Measurements from ENCODE around the gene CSTF2T. TPM values are rescaled to one million over a fixed set of nuclear protein-coding genes. Genes with fewer than 3 reads are reported as not detected.
"Not testable (repeated sequence)": the region's sequence is repeated elsewhere in the genome, so short reads cannot be mapped to it uniquely, and the experiment has no call there.

CSTF2T gene
- total RNA-seq, 1 donor from 2014 or later = 11.3 TPM

DNA sequence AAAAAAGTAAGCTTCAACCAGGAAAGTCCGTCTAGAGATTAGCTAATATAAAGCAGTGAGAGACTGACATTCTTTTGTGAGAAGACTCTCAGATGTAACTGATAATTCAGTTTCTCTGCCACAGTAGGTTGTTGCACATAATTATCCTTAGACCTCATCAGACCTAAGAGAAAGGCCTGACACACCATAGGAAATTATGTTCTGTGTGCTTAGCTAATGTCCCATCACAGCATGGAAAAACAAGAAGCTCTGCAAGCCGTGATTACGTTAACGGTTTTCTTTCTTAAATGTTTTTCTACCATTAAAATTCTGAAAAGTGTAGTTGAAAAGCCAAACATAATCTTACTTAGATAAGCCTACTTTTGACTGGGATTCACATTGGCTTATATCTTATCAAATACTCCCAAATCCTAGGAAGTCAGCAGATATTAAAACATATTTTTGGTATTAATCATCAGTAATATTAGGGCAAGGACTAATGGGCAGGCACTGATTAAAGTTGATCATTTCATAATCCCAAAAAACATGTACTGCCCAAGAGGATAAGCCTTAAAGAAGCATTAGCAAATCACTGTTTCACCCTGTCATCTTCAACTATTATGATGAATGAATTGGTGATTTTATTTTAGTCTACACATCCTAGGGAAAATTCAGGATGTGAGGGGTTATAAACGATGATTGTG is 5.2 kb downstream of the CSTF2T start:
- H3K4me3 ChIP-seq (ENCODE audit: low read depth, low read length) = no peak overlapping the region
- TF ChIP-seq, protein P1, sequence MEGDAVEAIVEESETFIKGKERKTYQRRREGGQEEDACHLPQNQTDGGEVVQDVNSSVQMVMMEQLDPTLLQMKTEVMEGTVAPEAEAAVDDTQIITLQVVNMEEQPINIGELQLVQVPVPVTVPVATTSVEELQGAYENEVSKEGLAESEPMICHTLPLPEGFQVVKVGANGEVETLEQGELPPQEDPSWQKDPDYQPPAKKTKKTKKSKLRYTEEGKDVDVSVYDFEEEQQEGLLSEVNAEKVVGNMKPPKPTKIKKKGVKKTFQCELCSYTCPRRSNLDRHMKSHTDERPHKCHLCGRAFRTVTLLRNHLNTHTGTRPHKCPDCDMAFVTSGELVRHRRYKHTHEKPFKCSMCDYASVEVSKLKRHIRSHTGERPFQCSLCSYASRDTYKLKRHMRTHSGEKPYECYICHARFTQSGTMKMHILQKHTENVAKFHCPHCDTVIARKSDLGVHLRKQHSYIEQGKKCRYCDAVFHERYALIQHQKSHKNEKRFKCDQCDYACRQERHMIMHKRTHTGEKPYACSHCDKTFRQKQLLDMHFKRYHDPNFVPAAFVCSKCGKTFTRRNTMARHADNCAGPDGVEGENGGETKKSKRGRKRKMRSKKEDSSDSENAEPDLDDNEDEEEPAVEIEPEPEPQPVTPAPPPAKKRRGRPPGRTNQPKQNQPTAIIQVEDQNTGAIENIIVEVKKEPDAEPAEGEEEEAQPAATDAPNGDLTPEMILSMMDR (IDR thresholded peaks at IDR 0.05; ENCODE audit: insufficient read depth, low read length, severe bottlenecking) = no peak
- peaks cover 2% of the 10 kb centered on the region for H3K36me3 ChIP-seq (ENCODE audit: control insufficient read depth, insufficient read depth, low read length)
- FAIRE-seq (no peak), DNase-seq (ENCODE audit: low read depth) (no peak)
- no peaks in the 10 kb centered on the region for H3K27me3 ChIP-seq (ENCODE audit: control insufficient read depth, insufficient read depth, low read length)

DNA sequence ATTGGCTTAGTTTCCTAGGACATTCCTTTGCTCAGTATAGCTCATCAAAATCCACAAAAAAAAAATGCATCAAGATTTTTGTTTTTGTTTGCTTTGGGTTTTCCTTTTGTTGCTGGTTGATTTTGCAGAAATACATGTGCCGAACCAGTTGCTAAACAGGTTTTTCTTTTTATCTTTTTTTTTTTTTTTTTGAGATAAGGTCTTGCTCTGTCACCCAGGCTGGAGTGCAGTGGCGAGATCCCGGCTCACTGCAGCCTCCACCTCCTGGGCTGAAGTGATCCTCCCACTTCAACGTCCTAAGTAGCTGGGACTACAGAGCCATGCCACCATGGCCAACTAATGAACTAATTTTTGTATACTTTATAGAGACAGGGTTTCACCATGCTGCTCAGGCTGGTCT is 8.3 kb downstream of the CSTF2T start:
- no peak for DNase-seq (ENCODE audit: low read depth)
- no peak for FAIRE-seq
- no peaks in the 10 kb centered on the region for H3K36me3 ChIP-seq (ENCODE audit: control insufficient read depth, insufficient read depth, low read length)

DNA sequence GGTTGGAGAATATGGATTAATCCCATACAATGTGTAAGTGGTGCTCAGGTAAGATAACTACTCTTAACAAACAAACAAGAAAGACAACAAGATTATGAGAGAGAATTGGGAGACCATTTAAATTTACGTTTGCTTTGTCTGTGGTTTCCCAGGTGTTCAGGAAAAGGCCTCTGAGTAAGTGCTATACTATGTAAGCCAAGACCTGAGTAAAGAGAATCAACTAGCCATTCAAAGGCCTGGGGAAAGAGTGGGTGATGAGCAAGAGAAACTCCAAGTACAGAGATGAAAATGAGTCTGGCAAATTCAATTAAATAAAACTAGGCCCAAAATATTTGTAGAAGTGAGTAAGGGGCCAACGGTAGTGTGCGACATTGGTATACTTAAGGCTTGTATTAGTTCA is 9.9 kb downstream of the CSTF2T start:
- H3K36me3 ChIP-seq (ENCODE audit: control insufficient read depth, insufficient read depth, low read length) = no peaks in the 10 kb centered on the region
- FAIRE-seq (no peak), DNase-seq (ENCODE audit: low read depth) (peak; percentile 78)
- TF ChIP-seq, protein P1 (IDR thresholded peaks at IDR 0.05; ENCODE audit: insufficient read depth, low read length, severe bottlenecking) = no peak
- no peaks in the 10 kb centered on the region for H3K27me3 ChIP-seq (ENCODE audit: control insufficient read depth, insufficient read depth, low read length)
- no peak overlapping the region for H3K4me3 ChIP-seq (ENCODE audit: low read depth, low read length)

More for the DNA sequence above, 8.3 kb downstream of the CSTF2T start:
- Histone ChIP-seq H3K4me3 (ENCODE audit: low read depth, low read length) (no peak overlapping the region), H3K27me3 (ENCODE audit: control insufficient read depth, insufficient read depth, low read length) (no peaks in the 10 kb centered on the region)
- TF ChIP-seq, protein P1 (IDR thresholded peaks at IDR 0.05; ENCODE audit: insufficient read depth, low read length, severe bottlenecking) = no peak

DNA sequence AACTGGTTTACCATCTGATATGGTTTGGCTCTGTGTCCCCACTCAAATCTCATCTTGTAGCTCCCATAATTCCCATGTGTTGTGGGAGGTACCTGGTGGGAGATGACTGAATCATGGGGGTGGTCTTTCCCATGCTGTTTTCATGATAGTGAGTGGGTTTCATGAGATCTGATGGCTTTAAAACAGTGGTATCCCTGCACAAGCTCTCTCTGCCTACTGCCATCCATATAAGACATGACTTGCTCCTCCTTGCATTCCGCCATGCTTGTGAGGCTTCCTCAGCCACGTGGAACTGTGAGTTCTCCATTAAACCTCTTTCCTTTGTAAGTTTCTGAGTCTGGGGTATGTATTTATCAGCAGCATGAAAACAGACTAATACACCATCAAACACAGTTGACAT is 10.6 kb downstream of the CSTF2T start:
- not testable (repeated sequence) for H3K36me3 ChIP-seq (ENCODE audit: control insufficient read depth, insufficient read depth, low read length); H3K4me3 ChIP-seq (ENCODE audit: low read depth, low read length); DNase-seq (ENCODE audit: low read depth); FAIRE-seq; H3K27me3 ChIP-seq (ENCODE audit: control insufficient read depth, insufficient read depth, low read length)

DNA sequence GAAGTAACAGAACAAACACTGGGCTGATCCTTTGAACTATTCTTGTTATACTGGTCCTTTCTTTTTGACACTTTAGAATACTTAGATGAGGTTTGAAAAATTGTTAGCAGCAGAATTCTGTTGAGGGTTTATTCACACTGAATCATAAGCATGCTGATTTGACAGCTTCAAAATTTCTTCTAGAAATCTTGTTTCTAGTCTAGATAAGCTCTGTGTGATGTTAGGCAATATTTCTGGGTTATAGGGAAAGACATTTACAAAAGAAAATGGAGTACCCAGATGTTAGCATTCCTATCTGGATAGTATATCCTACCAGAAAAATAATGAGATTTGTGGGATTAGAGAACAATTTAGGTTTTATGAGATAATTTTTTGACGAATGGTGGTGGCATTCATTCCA is 12.1 kb downstream of the CSTF2T start:
- no peaks in the 10 kb centered on the region for H3K36me3 ChIP-seq (ENCODE audit: control insufficient read depth, insufficient read depth, low read length)
- TF ChIP-seq, protein P1 (IDR thresholded peaks at IDR 0.05; ENCODE audit: insufficient read depth, low read length, severe bottlenecking) = no peak
- FAIRE-seq (no peak), DNase-seq (ENCODE audit: low read depth) (no peak)
- no peaks in the 10 kb centered on the region for H3K27me3 ChIP-seq (ENCODE audit: control insufficient read depth, insufficient read depth, low read length)
- H3K4me3 ChIP-seq (ENCODE audit: low read depth, low read length) = no peak overlapping the region

DNA sequence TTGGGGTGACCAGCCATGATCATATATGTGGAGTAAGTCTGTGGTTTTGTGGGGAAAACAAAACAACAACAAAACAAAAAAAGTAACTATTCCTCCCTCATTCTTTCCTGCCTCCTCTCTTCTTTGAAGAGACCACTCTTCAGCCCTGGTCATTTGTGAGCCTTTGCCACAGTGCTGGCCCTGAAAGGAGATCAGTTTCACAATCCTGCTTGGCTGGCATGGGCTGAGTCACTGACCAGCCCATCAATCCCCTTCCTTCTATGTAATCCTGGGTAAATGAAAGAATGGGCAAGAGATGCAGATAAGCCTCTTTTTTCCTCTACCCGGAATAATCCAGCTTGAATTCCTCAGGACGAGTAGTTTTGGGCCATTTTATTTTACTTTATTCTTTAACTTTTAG is 13.6 kb downstream of the CSTF2T start:
- H3K4me3 ChIP-seq (ENCODE audit: low read depth, low read length) = no peak overlapping the region
- TF ChIP-seq, protein P1 (IDR thresholded peaks at IDR 0.05; ENCODE audit: insufficient read depth, low read length, severe bottlenecking) = no peak
- H3K27me3 ChIP-seq (ENCODE audit: control insufficient read depth, insufficient read depth, low read length) = no peaks in the 10 kb centered on the region
- FAIRE-seq (no peak), DNase-seq (ENCODE audit: low read depth) (peak; percentile 49)
- H3K36me3 ChIP-seq (ENCODE audit: control insufficient read depth, insufficient read depth, low read length) = no peaks in the 10 kb centered on the region
